HepG2 (cell line): ENCODE results near the gene TMCC2. TPM values are rescaled to one million over a fixed set of nuclear protein-coding genes. Genes with fewer than 3 reads are reported as not detected.

Experiments
- ADNP ChIP-seq: sonication (generic); formaldehyde crosslinking; IDR thresholded peaks from 2 replicates; pipeline ENCODE4 v1.4.0; 2020; ENCODE audit warnings: missing genetic modification reagents
- DMTF1 ChIP-seq: sonication (generic); formaldehyde crosslinking; IDR thresholded peaks from 2 replicates; pipeline ENCODE4 v1.4.0; 2020; ENCODE audit warnings: mild to moderate bottlenecking, missing genetic modification reagents
- HCFC1 ChIP-seq: fragments of 150-350 bp; IDR thresholded peaks from 2 replicates; pipeline ENCODE4 v1.6.1; 2014; ENCODE audit warnings: low read depth, low read length
- KAT8 ChIP-seq: IDR thresholded peaks from 2 replicates; pipeline ENCODE4 v1.6.1; 2016; ENCODE audit warnings: missing genetic modification reagents, missing compliant biosample characterization
- KLF16 ChIP-seq, 2 experiments: sonication (generic) in 1 of 2; formaldehyde crosslinking in 1 of 2; IDR thresholded peaks; 2 replicates each; pipeline versions ENCODE4 v1.6.1 to v1.8.0; 2016 to 2023; ENCODE audit warnings: missing genetic modification reagents in 2 of 2, missing compliant biosample characterization in 1 of 2
- KLF9 ChIP-seq: IDR thresholded peaks from 2 replicates; pipeline ENCODE4 v1.6.1; 2016; ENCODE audit warnings: low read depth
- MEIS1 ChIP-seq: sonication (generic); formaldehyde crosslinking; IDR thresholded peaks from 2 replicates; pipeline ENCODE4 v1.9.0; 2021; ENCODE audit warnings: mild to moderate bottlenecking, missing genetic modification reagents, moderate library complexity, borderline replicate concordance
- NFIB ChIP-seq: sonication (generic); formaldehyde crosslinking; IDR thresholded peaks from 2 replicates; pipeline ENCODE4 v1.9.0; 2021; ENCODE audit warnings: missing genetic modification reagents, mild to moderate bottlenecking, borderline replicate concordance
- PCBP1 ChIP-seq: fragments of 200-400 bp; formaldehyde crosslinking; IDR thresholded peaks from 2 replicates; pipeline ENCODE4 v1.6.1; 2017; ENCODE audit warnings: mild to moderate bottlenecking, low read depth, low read length, borderline replicate concordance
- SRSF9 ChIP-seq: fragments of 200-400 bp; formaldehyde crosslinking; IDR thresholded peaks from 2 replicates; pipeline ENCODE4 v1.6.1; 2018; ENCODE audit warnings: borderline replicate concordance, mild to moderate bottlenecking, low read depth, low read length; ENCODE audit not compliant: insufficient read depth, poor library complexity, severe bottlenecking
- ZBTB34 ChIP-seq: sonication (generic); formaldehyde crosslinking; IDR thresholded peaks from 2 replicates; pipeline ENCODE4 v1.8.0; 2022; ENCODE audit warnings: mild to moderate bottlenecking, missing genetic modification reagents
- ZBTB37 ChIP-seq: sonication (generic); formaldehyde crosslinking; IDR thresholded peaks from 2 replicates; pipeline ENCODE4 v1.4.0; 2020; ENCODE audit warnings: mild to moderate bottlenecking, missing genetic modification reagents
- ZC3H4 ChIP-seq: sonication (generic); formaldehyde crosslinking; IDR thresholded peaks from 2 replicates; pipeline ENCODE4 v1.4.0; 2020; ENCODE audit warnings: missing genetic modification reagents, borderline replicate concordance
- ZNF30 ChIP-seq: sonication (generic); formaldehyde crosslinking; IDR thresholded peaks from 2 replicates; pipeline ENCODE4 v1.5.0; 2020; ENCODE audit warnings: mild to moderate bottlenecking, missing genetic modification reagents
- ZNF615 ChIP-seq: sonication (generic); formaldehyde crosslinking; IDR thresholded peaks from 2 replicates; pipeline ENCODE4 v1.5.0; 2020; ENCODE audit warnings: mild to moderate bottlenecking, missing genetic modification reagents, borderline replicate concordance
- ZNF687 ChIP-seq: sonication (generic); formaldehyde crosslinking; IDR thresholded peaks from 2 replicates; pipeline ENCODE4 v1.5.1; 2020; ENCODE audit warnings: mild to moderate bottlenecking, missing genetic modification reagents, moderate library complexity
- ZNF792 ChIP-seq: IDR thresholded peaks from 2 replicates; pipeline ENCODE4 v1.6.1; 2016
- ZSCAN5A ChIP-seq: sonication (generic); formaldehyde crosslinking; IDR thresholded peaks from 2 replicates; pipeline ENCODE4 v1.8.0; 2022; ENCODE audit warnings: mild to moderate bottlenecking, missing genetic modification reagents, borderline replicate concordance
- polyA plus RNA-seq, 8 experiments: library from polyadenylated mRNA; depleted of rRNA in 3 of 8; stranded (reverse) in 7 of 8; unstranded in 1 of 8; fragments of >200 nt; fragmentation: Illumina TruSeq in 4 of 8; extraction: Trizol in 4 of 8; gene quantifications; 2 replicates each; pipeline versions ENCODE4 v1.2.1 to v1.2.3, GENCODE V29; 2011 to 2016; ENCODE audit warnings: low read depth in 4 of 8, missing spikeins in 1 of 8, mixed read lengths in 1 of 8; ENCODE audit not compliant: insufficient read depth in 1 of 8
- total RNA-seq, 5 experiments: library from RNA; depleted of rRNA; stranded (reverse); fragments of >200 nt; fragmentation: Illumina TruSeq; extraction: Trizol; gene quantifications; 2 replicates each; pipeline ENCODE4 v1.2.3, GENCODE V29; 2016; ENCODE audit warnings: low read depth in 1 of 5

Gene TMCC2
- total and polyA plus RNA-seq, 2 of the 13 experiments (the other 11 are each of a cell fraction or from before 2014, with no cell fraction given): 0.12 to 0.24 TPM

GRCh38 chr1:205211169-205211838 is 16.4 kb upstream of the TMCC2 start, which contains the start of gene DSTYK (continued):
- TF ChIP-seq HCFC1: peak; percentile 96
- peak; percentile 90 for TF ChIP-seq MEIS1 (CRISPR knock-in tag)
- no peak for TF ChIP-seq DMTF1 (CRISPR knock-in tag)
- peak; percentile 36; the same call in 1 of the 2 replicates for TF ChIP-seq ZC3H4
- peak; percentile 73; the same call in 1 of the 2 replicates for TF ChIP-seq NFIB
- no peak; the same call in 1 of the 2 replicates for TF ChIP-seq KLF9 (CRISPR knock-in tag)
- TF ChIP-seq ZNF687 (CRISPR knock-in tag): peak; percentile 90
- peak; percentile 94 for TF ChIP-seq KAT8 (CRISPR knock-in tag)
- 0 out of 2 replicates have a peak, but pooled peaks have one; percentile 5 for TF ChIP-seq ZNF30
- no peak for TF ChIP-seq ZBTB37 (CRISPR knock-in tag)
- TF ChIP-seq ZSCAN5A (CRISPR knock-in tag): peak; percentile 17
- 0 out of 2 replicates have a peak, but pooled peaks have one; percentile 31 for TF ChIP-seq ZBTB34 (CRISPR knock-in tag)
- no peak for TF ChIP-seq SRSF9
- TF ChIP-seq ZNF615 (CRISPR knock-in tag): no peak
- TF ChIP-seq PCBP1: peak; percentile 92; the same call in 1 of the 2 replicates
- no peak for TF ChIP-seq ADNP (CRISPR knock-in tag)
- peak; percentile 85 for TF ChIP-seq ZNF792
- peak in 1 of 2 experiments; percentile 89; a peak in 2 of 4 replicates for TF ChIP-seq KLF16 (CRISPR knock-in tag; IDR thresholded peaks at IDR 0.05)
